ENCODE results near the gene ZNF385B.

The ZNF385B gene

GRCh38 chr2:179579800-179580199 lies 281.6 kb downstream of the ZNF385B start:
- H4K91ac ChIP-seq (ENCODE audit: low read depth, low read length) = no peak overlapping the region
- no peak overlapping the region for H2BK120ac ChIP-seq (ENCODE audit: insufficient read depth, low read length, poor library complexity)
- DNase-seq = no peak
- no peaks in the 10 kb centered on the region for H3K4me1 ChIP-seq (ENCODE audit: control insufficient read depth in 1 of 2, insufficient read depth in 2 of 2, low read length in 2 of 2)
- no peak overlapping the region for H2AK5ac ChIP-seq (ENCODE audit: low read length)
- no peak overlapping the region for H3K4me2 ChIP-seq (ENCODE audit: low read length)
- no peaks in the 10 kb centered on the region for H3K27me3 ChIP-seq (ENCODE audit: insufficient read depth, low read length)
- H3K79me1 ChIP-seq (ENCODE audit: low read length) = no peaks in the 10 kb centered on the region
- no peaks in the 10 kb centered on the region for H3K36me3 ChIP-seq (ENCODE audit: control insufficient read depth in 1 of 2, insufficient read depth in 2 of 2, low read length in 2 of 2)
- H2BK5ac ChIP-seq (ENCODE audit: low read depth, low read length, poor library complexity) = no peak overlapping the region
- H3K23ac ChIP-seq (ENCODE audit: low read length) = no peak overlapping the region
- no peak overlapping the region for H3K4me3 ChIP-seq (ENCODE audit: low read depth, low read length)
- H3K79me2 ChIP-seq (ENCODE audit: control insufficient read depth, insufficient read depth, low read length, poor library complexity) = no peaks in the 10 kb centered on the region
- no peak overlapping the region for H4K8ac ChIP-seq (ENCODE audit: low read depth, low read length)
- no peak overlapping the region for H3K18ac ChIP-seq (ENCODE audit: low read length)
- H2AFZ ChIP-seq (ENCODE audit: insufficient read depth, low read length, poor library complexity) = no peak overlapping the region
- no peak overlapping the region for H3K9ac ChIP-seq (ENCODE audit: low read length)
- H3K4ac ChIP-seq (ENCODE audit: low read depth, low read length) = no peak overlapping the region
- no peak overlapping the region for H2BK12ac ChIP-seq (ENCODE audit: low read length)
- H3K27ac ChIP-seq (ENCODE audit: low read depth, low read length) = no peak overlapping the region
- no peak overlapping the region for H4K12ac ChIP-seq (ENCODE audit: low read depth, low read length)
- no peaks in the 10 kb centered on the region for H3K9me3 ChIP-seq (ENCODE audit: insufficient read depth, low read depth, low read length)
- H3K14ac ChIP-seq (ENCODE audit: low read length) = no peak overlapping the region

GRCh38 chr2:179578171-179578916 lies 283.1 kb downstream of the ZNF385B start:
- no peak overlapping the region for H2BK120ac ChIP-seq (ENCODE audit: insufficient read depth, low read length, poor library complexity)
- H4K12ac ChIP-seq (ENCODE audit: low read depth, low read length) = no peak overlapping the region
- H2BK12ac ChIP-seq (ENCODE audit: low read length) = no peak overlapping the region
- no peak overlapping the region for H2AFZ ChIP-seq (ENCODE audit: insufficient read depth, low read length, poor library complexity)
- H3K23ac ChIP-seq (ENCODE audit: low read length) = no peak overlapping the region
- H2BK5ac ChIP-seq (ENCODE audit: low read depth, low read length, poor library complexity) = no peak overlapping the region
- no peaks in the 10 kb centered on the region for H3K79me2 ChIP-seq (ENCODE audit: control insufficient read depth, insufficient read depth, low read length, poor library complexity)
- no peak overlapping the region for H3K27ac ChIP-seq (ENCODE audit: low read depth, low read length)
- H3K4me3 ChIP-seq (ENCODE audit: low read depth, low read length) = no peak overlapping the region
- H4K8ac ChIP-seq (ENCODE audit: low read depth, low read length) = no peak overlapping the region
- H3K9me3 ChIP-seq (ENCODE audit: insufficient read depth, low read depth, low read length) = no peaks in the 10 kb centered on the region
- DNase-seq = no peak
- no peak overlapping the region for H2AK5ac ChIP-seq (ENCODE audit: low read length)
- no peaks in the 10 kb centered on the region for H3K4me1 ChIP-seq (ENCODE audit: control insufficient read depth in 1 of 2, insufficient read depth in 2 of 2, low read length in 2 of 2)
- no peak overlapping the region for H3K9ac ChIP-seq (ENCODE audit: low read length)
- no peak overlapping the region for H4K91ac ChIP-seq (ENCODE audit: low read depth, low read length)
- H3K4me2 ChIP-seq (ENCODE audit: low read length) = no peak overlapping the region
- H3K4ac ChIP-seq (ENCODE audit: low read depth, low read length) = no peak overlapping the region
- no CpG with 5 or more reads among the region's 2 CpGs for WGBS (ENCODE audit: extremely low coverage, insufficient coverage, insufficient read length)
- H3K14ac ChIP-seq (ENCODE audit: low read length) = no peak overlapping the region
- no peak overlapping the region for H3K18ac ChIP-seq (ENCODE audit: low read length)
- H3K27me3 ChIP-seq (ENCODE audit: insufficient read depth, low read length) = no peaks in the 10 kb centered on the region
- H3K79me1 ChIP-seq (ENCODE audit: low read length) = no peaks in the 10 kb centered on the region
- no peaks in the 10 kb centered on the region for H3K36me3 ChIP-seq (ENCODE audit: control insufficient read depth in 1 of 2, insufficient read depth in 2 of 2, low read length in 2 of 2)

GRCh38 chr2:179574061-179574519 lies 287.3 kb downstream of the ZNF385B start:
- Histone ChIP-seq H2AFZ (ENCODE audit: insufficient read depth, low read length, poor library complexity) (no peak overlapping the region), H3K27ac (ENCODE audit: low read depth, low read length) (no peak overlapping the region), H3K14ac (ENCODE audit: low read length) (no peak overlapping the region), H4K12ac (ENCODE audit: low read depth, low read length) (no peak overlapping the region), H3K4me1 (ENCODE audit: control insufficient read depth in 1 of 2, insufficient read depth in 2 of 2, low read length in 2 of 2) (no peaks in the 10 kb centered on the region), H4K8ac (ENCODE audit: low read depth, low read length) (no peak overlapping the region), H3K9ac (ENCODE audit: low read length) (no peak overlapping the region), H3K4me3 (ENCODE audit: low read depth, low read length) (no peak overlapping the region), H3K23ac (ENCODE audit: low read length) (no peak overlapping the region), H3K4me2 (ENCODE audit: low read length) (no peak overlapping the region), H3K79me1 (ENCODE audit: low read length) (no peaks in the 10 kb centered on the region), H2BK5ac (ENCODE audit: low read depth, low read length, poor library complexity) (no peak overlapping the region), H3K9me3 (ENCODE audit: insufficient read depth, low read depth, low read length) (no peaks in the 10 kb centered on the region), H4K91ac (ENCODE audit: low read depth, low read length) (no peak overlapping the region), H3K27me3 (ENCODE audit: insufficient read depth, low read length) (no peaks in the 10 kb centered on the region), H3K36me3 (ENCODE audit: control insufficient read depth in 1 of 2, insufficient read depth in 2 of 2, low read length in 2 of 2) (no peaks in the 10 kb centered on the region), H2AK5ac (ENCODE audit: low read length) (no peak overlapping the region), H2BK12ac (ENCODE audit: low read length) (no peak overlapping the region), H3K18ac (ENCODE audit: low read length) (no peak overlapping the region), H3K4ac (ENCODE audit: low read depth, low read length) (no peak overlapping the region), H3K79me2 (ENCODE audit: control insufficient read depth, insufficient read depth, low read length, poor library complexity) (no peaks in the 10 kb centered on the region), H2BK120ac (ENCODE audit: insufficient read depth, low read length, poor library complexity) (no peak overlapping the region)
- no peak for DNase-seq
- no CpG with 5 or more reads among the region's 3 CpGs for WGBS (ENCODE audit: extremely low coverage, insufficient coverage, insufficient read length)

- Histone ChIP-seq H3K4me1 (ENCODE audit: control insufficient read depth in 1 of 2, insufficient read depth in 2 of 2, low read length in 2 of 2) (no peaks in the 10 kb centered on the region), H2BK12ac (ENCODE audit: low read length) (no peak overlapping the region), H3K4me2 (ENCODE audit: low read length) (no peak overlapping the region), H3K27me3 (ENCODE audit: insufficient read depth, low read length) (no peaks in the 10 kb centered on the region), H4K91ac (ENCODE audit: low read depth, low read length) (no peak overlapping the region), H3K4ac (ENCODE audit: low read depth, low read length) (no peak overlapping the region), H3K79me1 (ENCODE audit: low read length) (no peaks in the 10 kb centered on the region), H3K14ac (ENCODE audit: low read length) (no peak overlapping the region), H2BK5ac (ENCODE audit: low read depth, low read length, poor library complexity) (no peak overlapping the region), H3K79me2 (ENCODE audit: control insufficient read depth, insufficient read depth, low read length, poor library complexity) (no peaks in the 10 kb centered on the region), H4K12ac (ENCODE audit: low read depth, low read length) (no peak overlapping the region), H3K9ac (ENCODE audit: low read length) (no peak overlapping the region), H4K8ac (ENCODE audit: low read depth, low read length) (no peak overlapping the region), H2BK120ac (ENCODE audit: insufficient read depth, low read length, poor library complexity) (no peak overlapping the region), H3K27ac (ENCODE audit: low read depth, low read length) (no peak overlapping the region), H3K9me3 (ENCODE audit: insufficient read depth, low read depth, low read length) (no peaks in the 10 kb centered on the region), H3K23ac (ENCODE audit: low read length) (no peak overlapping the region), H3K36me3 (ENCODE audit: control insufficient read depth in 1 of 2, insufficient read depth in 2 of 2, low read length in 2 of 2) (no peaks in the 10 kb centered on the region), H2AK5ac (ENCODE audit: low read length) (no peak overlapping the region), H3K4me3 (ENCODE audit: low read depth, low read length) (no peak overlapping the region), H2AFZ (ENCODE audit: insufficient read depth, low read length, poor library complexity) (no peak overlapping the region), H3K18ac (ENCODE audit: low read length) (no peak overlapping the region)
- no peak for DNase-seq
- WGBS (ENCODE audit: extremely low coverage, insufficient coverage, insufficient read length) = no CpG with 5 or more reads among the region's 2 CpGs
Observed at GRCh38 chr2:179572544-179572943, 288.9 kb downstream of the ZNF385B start.
